ENCODE results near the gene SERAC1. TPM values are rescaled to one million over a fixed set of nuclear protein-coding genes. Genes with fewer than 3 reads are reported as not detected.
"Not testable (repeated sequence)": the region's sequence is repeated elsewhere in the genome, so short reads cannot be mapped to it uniquely, and the experiment has no call there.

Gene SERAC1
- total and polyA plus RNA-seq, 2 donors (not counting 3 experiments of a cell fraction or from before 2014, with no cell fraction given) = 4.9 to 5.7 TPM

DNA sequence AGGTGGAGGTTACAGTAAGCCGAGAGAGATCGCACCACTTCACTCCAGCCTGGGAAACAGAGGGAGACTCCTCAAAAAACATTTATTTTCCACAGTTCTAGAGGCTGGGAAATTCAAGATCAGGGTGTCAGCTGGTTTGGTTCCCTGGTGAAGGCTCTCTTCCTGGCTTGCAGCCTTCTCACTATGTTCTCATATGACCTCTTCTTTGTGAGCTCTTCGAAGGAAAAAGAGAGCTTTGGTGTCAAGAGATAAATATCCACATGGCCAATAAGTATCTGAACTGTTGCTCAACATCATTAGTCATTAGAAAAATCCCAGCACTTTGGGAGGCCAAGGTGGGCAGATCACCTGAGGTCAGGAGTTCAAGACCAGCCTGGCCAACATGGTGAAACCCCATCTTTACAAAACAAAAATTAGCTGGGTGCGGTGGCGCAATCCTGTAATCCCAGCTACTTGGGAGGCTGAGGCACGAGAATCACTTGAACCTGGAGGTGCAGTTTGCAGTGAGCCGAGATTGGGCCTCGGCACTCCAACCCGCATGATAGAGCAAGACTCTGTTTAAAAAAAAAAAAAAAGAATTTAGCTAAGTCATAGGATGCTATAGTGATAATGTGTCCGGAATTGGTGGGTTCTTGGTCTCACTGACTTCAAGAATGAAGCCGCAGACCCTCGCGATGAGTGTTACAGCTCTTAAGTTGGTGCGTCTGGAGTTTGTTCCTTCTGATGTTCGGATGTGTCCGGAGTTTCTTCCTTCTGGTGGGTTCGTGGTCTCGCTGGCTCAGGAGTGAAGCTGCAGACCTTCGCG is 40.4 kb upstream of the SERAC1 start:
- CTCF ChIA-PET = interaction anchor here (1.4 to 2.1 kb wide), 2 partner anchors 13 to 397 kb away, joined by 4 to 13 read pairs; no protein-coding TSS in a partner anchor
- dilution Hi-C loops (cut with MboI; ENCODE audit: extremely low pct_ligation_motif_present, low sequenced_read_pairs) = not testable (repeated sequence)

DNA sequence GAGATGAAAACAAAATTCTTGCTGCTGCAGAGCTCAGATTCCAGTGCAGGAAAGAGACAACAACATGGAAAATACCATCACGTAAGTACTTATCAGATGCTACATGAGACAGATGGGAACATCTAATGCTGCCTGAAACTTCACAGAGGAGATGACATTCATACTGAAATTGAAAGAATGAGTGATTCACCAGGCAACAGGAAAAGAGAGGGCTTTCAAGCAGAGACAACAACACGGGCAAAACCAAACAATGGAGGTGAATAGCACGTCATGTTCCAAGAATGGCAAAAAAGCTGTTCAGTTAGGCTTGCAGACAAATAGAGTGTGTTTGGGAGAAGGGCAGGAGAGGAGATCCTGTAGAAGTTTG is 39.3 kb upstream of the SERAC1 start:
- Histone ChIP-seq H3K9me3 (replicated peaks; ENCODE audit: control insufficient read depth, insufficient read depth, low read length) (no peaks in the 10 kb centered on the region), H2AFZ (ENCODE audit: low read depth, low read length) (peak overlapping the region; percentile 69), H3K79me2 (ENCODE audit: control insufficient read depth, insufficient read depth, low read length) (no peaks in the 10 kb centered on the region), H3K4me2 (ENCODE audit: insufficient read depth, low read length) (peak overlapping the region; percentile 56), H4K20me1 (replicated peaks; ENCODE audit: control insufficient read depth, extremely low read depth, insufficient read depth, low read length) (no peaks in the 10 kb centered on the region), H3K9me1 (replicated peaks; ENCODE audit: control insufficient read depth, extremely low read depth, insufficient read depth, low read length) (no peaks in the 10 kb centered on the region), H3K27ac (ENCODE audit: insufficient read depth, low read depth, low read length) (peak overlapping the region; percentile 96), H3K36me3 (ENCODE audit: control insufficient read depth in 2 of 2, extremely low read depth in 1 of 2, insufficient read depth in 2 of 2, low read length in 2 of 2) (no peaks in the 10 kb centered on the region), H3K4me3 (replicated peaks in 1 of 3; ENCODE audit: insufficient read depth in 1 of 3, low read depth in 1 of 3, low read length in 3 of 3) (peak overlapping the region in 1 of 3 experiments; percentile 2), H3K4me1 (ENCODE audit: control insufficient read depth, extremely low read depth, insufficient read depth, low read length) (peaks cover 26% of the 10 kb centered on the region), H3K9ac (replicated peaks; ENCODE audit: extremely low read depth, insufficient read depth, low read length) (peak overlapping the region; percentile 82), H3K27me3 (ENCODE audit: control insufficient read depth in 2 of 2, insufficient read depth in 2 of 2, low read length in 2 of 2) (no peaks in the 10 kb centered on the region)
- POLR2A ChIA-PET = no interaction called here
- CTCF ChIA-PET = interaction anchor here (1.0 to 2.1 kb wide), 2 partner anchors 9 to 14 kb away, joined by 3 to 13 read pairs; no protein-coding TSS in a partner anchor
- FAIRE-seq (peak; percentile 82), DNase-seq (ENCODE audit: low read depth, low spot score) (peak; percentile 87)
- peak; percentile 81 for TF ChIP-seq FOS (IDR thresholded peaks at IDR 0.05; ENCODE audit: borderline replicate concordance, insufficient read depth, low read length)
- no peak for TF ChIP-seq MYC (IDR thresholded peaks at IDR 0.05; ENCODE audit: low read depth, low read length)
- TF ChIP-seq, protein P1, sequence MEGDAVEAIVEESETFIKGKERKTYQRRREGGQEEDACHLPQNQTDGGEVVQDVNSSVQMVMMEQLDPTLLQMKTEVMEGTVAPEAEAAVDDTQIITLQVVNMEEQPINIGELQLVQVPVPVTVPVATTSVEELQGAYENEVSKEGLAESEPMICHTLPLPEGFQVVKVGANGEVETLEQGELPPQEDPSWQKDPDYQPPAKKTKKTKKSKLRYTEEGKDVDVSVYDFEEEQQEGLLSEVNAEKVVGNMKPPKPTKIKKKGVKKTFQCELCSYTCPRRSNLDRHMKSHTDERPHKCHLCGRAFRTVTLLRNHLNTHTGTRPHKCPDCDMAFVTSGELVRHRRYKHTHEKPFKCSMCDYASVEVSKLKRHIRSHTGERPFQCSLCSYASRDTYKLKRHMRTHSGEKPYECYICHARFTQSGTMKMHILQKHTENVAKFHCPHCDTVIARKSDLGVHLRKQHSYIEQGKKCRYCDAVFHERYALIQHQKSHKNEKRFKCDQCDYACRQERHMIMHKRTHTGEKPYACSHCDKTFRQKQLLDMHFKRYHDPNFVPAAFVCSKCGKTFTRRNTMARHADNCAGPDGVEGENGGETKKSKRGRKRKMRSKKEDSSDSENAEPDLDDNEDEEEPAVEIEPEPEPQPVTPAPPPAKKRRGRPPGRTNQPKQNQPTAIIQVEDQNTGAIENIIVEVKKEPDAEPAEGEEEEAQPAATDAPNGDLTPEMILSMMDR (IDR thresholded peaks at IDR 0.05; ENCODE audit: extremely low read depth in 1 of 2, insufficient read depth in 1 of 2, low read depth in 1 of 2, low read length in 2 of 2) = no peak
- no peak for TF ChIP-seq POLR2A (IDR thresholded peaks at IDR 0.05; ENCODE audit: low read depth, low read length)
- TF ChIP-seq JUN (IDR thresholded peaks at IDR 0.05; ENCODE audit: borderline replicate concordance, insufficient read depth, insufficient read length, low read depth) = peak; percentile 91
- TF ChIP-seq EZH2 (IDR thresholded peaks at IDR 0.05; ENCODE audit: borderline replicate concordance, low read depth, low read length, severe bottlenecking) = no peak
- peak; percentile 54 for TF ChIP-seq GATA2 (IDR thresholded peaks at IDR 0.05; ENCODE audit: insufficient read depth, insufficient read length, low read depth, low read length)
- TF ChIP-seq, protein P2, sequence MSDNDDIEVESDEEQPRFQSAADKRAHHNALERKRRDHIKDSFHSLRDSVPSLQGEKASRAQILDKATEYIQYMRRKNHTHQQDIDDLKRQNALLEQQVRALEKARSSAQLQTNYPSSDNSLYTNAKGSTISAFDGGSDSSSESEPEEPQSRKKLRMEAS (IDR thresholded peaks at IDR 0.05; ENCODE audit: insufficient read depth, insufficient read length) = no peak
- peak; percentile 52 for TF ChIP-seq POLR2AphosphoS5 (IDR thresholded peaks at IDR 0.05; ENCODE audit: insufficient read depth, low read depth, low read length)
- intact Hi-C loops (cut with micrococcal nuclease) = loop anchor here (1.0 kb wide), 1 partner anchor 39 kb away; the partner anchor contains the start of genes GTF2H5 and SERAC1
- no TSS peak for BruUV-seq (replicated peaks)
- dilution Hi-C loops (cut with MboI; ENCODE audit: extremely low pct_ligation_motif_present, low sequenced_read_pairs) = no loop called here

More for the DNA sequence above, 40.4 kb upstream of the SERAC1 start:
- H3K9me1 ChIP-seq (replicated peaks; ENCODE audit: control insufficient read depth, extremely low read depth, insufficient read depth, low read length); H3K9me3 ChIP-seq (replicated peaks; ENCODE audit: control insufficient read depth, insufficient read depth, low read length); H3K79me2 ChIP-seq (ENCODE audit: control insufficient read depth, insufficient read depth, low read length); POLR2A ChIA-PET; H4K20me1 ChIP-seq (replicated peaks; ENCODE audit: control insufficient read depth, extremely low read depth, insufficient read depth, low read length); H3K36me3 ChIP-seq (ENCODE audit: control insufficient read depth in 2 of 2, extremely low read depth in 1 of 2, insufficient read depth in 2 of 2, low read length in 2 of 2); H3K27me3 ChIP-seq (ENCODE audit: control insufficient read depth in 2 of 2, insufficient read depth in 2 of 2, low read length in 2 of 2); H3K4me2 ChIP-seq (ENCODE audit: insufficient read depth, low read length); DNase-seq (ENCODE audit: low read depth, low spot score); H3K4me3 ChIP-seq (replicated peaks in 1 of 3; ENCODE audit: insufficient read depth in 1 of 3, low read depth in 1 of 3, low read length in 3 of 3); intact Hi-C loops (cut with micrococcal nuclease); FAIRE-seq: not testable (repeated sequence)
- H3K4me1 ChIP-seq (ENCODE audit: control insufficient read depth, extremely low read depth, insufficient read depth, low read length) = peaks cover 26% of the 10 kb centered on the region
- BruUV-seq (replicated peaks) = TSS peak; percentile 46
- peak overlapping the region; percentile 69 for H2AFZ ChIP-seq (ENCODE audit: low read depth, low read length)
- H3K27ac ChIP-seq (ENCODE audit: insufficient read depth, low read depth, low read length) = peak overlapping the region; percentile 96
- H3K9ac ChIP-seq (replicated peaks; ENCODE audit: extremely low read depth, insufficient read depth, low read length) = peak overlapping the region; percentile 82

Data from endothelial cell of umbilical vein (primary cell).